ENCODE measurements around the gene LAIR1. TPM values are rescaled to one million over a fixed set of nuclear protein-coding genes. Genes with fewer than 3 reads are reported as not detected.
A peak's percentile ranks its signal among the peaks of the same experiment; 100 is the strongest.

LAIR1 gene, protein sequence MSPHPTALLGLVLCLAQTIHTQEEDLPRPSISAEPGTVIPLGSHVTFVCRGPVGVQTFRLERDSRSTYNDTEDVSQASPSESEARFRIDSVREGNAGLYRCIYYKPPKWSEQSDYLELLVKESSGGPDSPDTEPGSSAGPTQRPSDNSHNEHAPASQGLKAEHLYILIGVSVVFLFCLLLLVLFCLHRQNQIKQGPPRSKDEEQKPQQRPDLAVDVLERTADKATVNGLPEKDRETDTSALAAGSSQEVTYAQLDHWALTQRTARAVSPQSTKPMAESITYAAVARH
- 1 to 10 TPM; 4.7 to 6.1 (median 5.5) TPM for total RNA-seq

DNA sequence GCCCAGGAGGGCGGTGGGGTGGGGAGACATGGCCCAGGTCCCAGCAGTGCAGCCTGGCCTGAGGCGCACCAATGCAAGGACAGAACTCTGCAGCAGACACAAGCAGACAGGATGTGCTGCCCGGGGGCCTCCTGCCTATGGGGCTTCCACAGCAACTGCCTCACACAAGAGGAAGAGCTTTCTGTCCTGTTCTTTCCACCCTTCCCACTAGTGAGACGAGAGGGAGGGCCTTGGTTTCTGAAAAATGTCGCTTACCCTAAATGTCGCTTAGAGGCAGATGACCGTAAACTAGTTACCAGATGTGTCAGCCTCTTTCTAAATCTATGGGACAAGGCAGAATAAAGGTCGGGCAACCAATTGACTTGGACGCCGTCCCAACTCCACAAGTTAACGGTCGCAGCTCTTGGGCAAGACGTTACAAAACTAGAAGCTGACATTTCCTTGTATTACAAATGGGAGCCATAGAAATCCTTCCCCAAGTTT lies at the start of gene LAIR1:
LAIR1 (minus strand) TSS at position 157 of the 483 bp plus-strand sequence; CDS start at position 30, 127 bp downstream.
- Mint-ChIP-seq H3K27me3 (ENCODE audit: low read depth) (no peaks in the 10 kb centered on the region), H3K4me3 (peak within 1 kb of the TSS; percentile 90), H3K9me3 (no peaks in the 10 kb centered on the region), H3K36me3 (ENCODE audit: insufficient read depth) (no peaks in the 10 kb centered on the region), H3K4me1 (ENCODE audit: low read depth) (peaks cover 78% of the 10 kb centered on the region)
- peak; percentile 40 for DNase-seq
- ATAC-seq, result peak; percentile 77 to 86

DNA sequence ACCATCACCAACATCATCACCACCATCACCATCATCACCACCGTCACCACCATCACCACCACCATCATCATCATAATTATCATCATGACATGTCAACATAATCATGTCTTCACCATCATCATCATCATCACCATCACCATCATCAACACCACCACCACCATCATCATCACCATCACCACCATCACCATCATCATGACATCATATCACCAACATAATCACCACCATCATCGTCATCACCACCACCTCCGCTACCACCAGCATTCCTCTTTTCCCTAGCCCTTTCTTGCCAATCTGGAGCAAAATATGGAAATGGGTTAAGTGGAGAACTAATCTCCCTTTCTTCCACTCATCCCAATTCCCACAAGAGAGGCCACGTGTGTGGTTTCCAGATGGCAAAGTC lies 49.4 kb upstream of the LAIR1 start:
- Mint-ChIP-seq H3K4me1 (ENCODE audit: low read depth) (peaks cover 22% of the 10 kb centered on the region), H3K9me3 (no peaks in the 10 kb centered on the region), H3K36me3 (ENCODE audit: insufficient read depth) (no peaks in the 10 kb centered on the region), H3K27me3 (ENCODE audit: low read depth) (peaks cover 40% of the 10 kb centered on the region), H3K4me3 (no peak overlapping the region)
- ATAC-seq (no peak), DNase-seq (no peak)

DNA sequence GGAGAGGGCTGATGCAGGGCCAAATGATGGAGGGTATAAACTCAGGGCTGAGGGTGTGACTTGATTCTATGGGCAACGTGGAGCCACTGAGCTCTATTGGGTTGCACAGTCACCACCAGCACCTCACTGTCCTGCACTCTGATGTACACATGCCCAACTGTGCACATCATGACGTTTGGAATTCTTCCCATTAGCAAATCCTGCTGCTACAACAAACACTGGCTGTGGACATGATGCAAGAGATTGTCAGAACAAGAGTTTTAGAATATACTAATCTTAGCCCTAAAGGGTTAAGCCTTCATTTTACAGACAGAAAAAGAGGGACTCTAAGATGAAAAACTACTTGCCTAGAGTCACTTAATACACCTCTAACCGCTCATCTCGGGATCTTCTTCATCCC lies 48.1 kb upstream of the LAIR1 start:
- H3K4me1 Mint-ChIP-seq (ENCODE audit: low read depth), result peaks cover 16% of the 10 kb centered on the region
- ATAC-seq, result no peak
- DNase-seq, result no peak
- no peaks in the 10 kb centered on the region for H3K9me3 Mint-ChIP-seq
- peaks cover 34% of the 10 kb centered on the region for H3K27me3 Mint-ChIP-seq (ENCODE audit: low read depth)
- no peak overlapping the region for H3K4me3 Mint-ChIP-seq
- no peaks in the 10 kb centered on the region for H3K36me3 Mint-ChIP-seq (ENCODE audit: insufficient read depth)

DNA sequence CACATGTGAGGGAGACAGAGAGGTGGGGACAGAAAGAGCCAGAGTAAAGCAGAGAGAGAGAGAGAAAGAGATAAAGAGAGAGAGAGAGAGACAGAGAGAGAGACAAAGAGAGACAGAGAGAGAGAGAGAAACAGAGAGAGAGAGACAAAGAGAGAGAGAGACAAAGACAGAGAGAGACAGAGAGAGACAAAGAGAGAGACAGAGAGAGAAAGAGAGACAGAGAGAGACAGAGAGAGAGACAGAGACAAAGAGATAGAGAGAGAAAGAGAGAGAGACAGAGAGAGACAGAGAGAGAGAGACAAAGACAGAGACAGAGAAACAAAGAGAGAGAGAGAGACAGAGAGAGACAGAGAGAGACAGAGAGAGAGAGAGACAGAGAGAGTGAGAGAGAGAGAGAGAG lies 46.3 kb upstream of the LAIR1 start:
- H3K27me3 Mint-ChIP-seq (ENCODE audit: low read depth), result peaks cover 23% of the 10 kb centered on the region
- peaks cover 7% of the 10 kb centered on the region for H3K4me1 Mint-ChIP-seq (ENCODE audit: low read depth)
- no peak for ATAC-seq
- no peak overlapping the region for H3K4me3 Mint-ChIP-seq
- H3K36me3 Mint-ChIP-seq (ENCODE audit: insufficient read depth), result no peaks in the 10 kb centered on the region
- H3K9me3 Mint-ChIP-seq, result no peaks in the 10 kb centered on the region
- no peak for DNase-seq

DNA sequence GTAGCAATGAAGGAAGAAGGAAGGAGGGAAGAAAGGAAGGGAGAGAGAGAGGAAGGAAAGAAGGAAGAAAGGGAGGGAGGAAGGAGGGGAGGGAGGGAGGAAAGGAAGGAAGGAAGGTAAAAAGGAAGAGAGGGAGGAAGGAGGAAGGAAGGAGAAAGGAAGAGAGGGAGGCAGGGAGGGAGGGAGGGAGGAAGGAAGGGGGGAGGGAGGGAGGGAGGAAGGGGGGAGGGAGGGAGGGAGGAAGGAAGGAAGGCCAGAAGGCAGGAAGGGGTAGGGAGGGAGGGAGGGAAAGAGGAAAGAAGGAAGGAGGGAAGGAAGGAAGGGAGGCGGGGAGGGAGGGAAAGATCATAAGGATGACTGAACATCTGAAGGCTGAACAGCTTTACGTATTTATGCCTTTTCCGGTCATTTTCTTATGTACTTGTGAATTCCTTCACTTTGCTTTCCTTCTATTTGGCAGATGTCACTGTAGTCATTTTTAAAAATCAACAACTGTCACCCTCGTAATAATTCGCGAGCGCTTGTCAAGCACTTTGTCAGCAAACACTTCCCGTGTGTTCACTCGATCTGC lies 43.8 kb upstream of the LAIR1 start:
- Mint-ChIP-seq H3K4me1 (ENCODE audit: low read depth) (no peaks in the 10 kb centered on the region), H3K9me3 (no peaks in the 10 kb centered on the region), H3K36me3 (ENCODE audit: insufficient read depth) (no peaks in the 10 kb centered on the region), H3K27me3 (ENCODE audit: low read depth) (peaks cover 6% of the 10 kb centered on the region), H3K4me3 (no peak overlapping the region)
- ATAC-seq (no peak), DNase-seq (no peak)

DNA sequence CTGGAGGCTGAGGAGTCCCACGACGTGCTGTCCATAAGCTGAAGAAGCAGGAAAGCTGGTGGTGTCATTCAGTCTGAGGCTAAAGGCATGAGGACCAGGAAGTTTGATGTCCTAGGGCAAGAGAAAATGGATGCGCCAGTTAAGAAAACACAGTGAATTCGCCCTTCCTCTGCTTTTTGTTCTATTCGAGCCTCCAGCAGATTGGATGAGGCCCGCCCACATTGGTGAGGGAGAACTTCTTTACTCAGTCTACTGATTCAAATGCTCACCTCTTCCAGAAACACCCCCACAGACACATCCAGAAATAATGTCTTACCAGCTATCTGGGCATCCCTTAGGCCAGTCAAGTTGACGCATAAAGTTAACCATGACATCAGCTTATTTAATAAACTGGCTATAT lies 43.0 kb upstream of the LAIR1 start:
- Mint-ChIP-seq H3K4me1 (ENCODE audit: low read depth) (no peaks in the 10 kb centered on the region), H3K4me3 (no peak overlapping the region), H3K36me3 (ENCODE audit: insufficient read depth) (no peaks in the 10 kb centered on the region), H3K9me3 (no peaks in the 10 kb centered on the region), H3K27me3 (ENCODE audit: low read depth) (peaks cover 4% of the 10 kb centered on the region)
- no peak for DNase-seq
- no peak for ATAC-seq

DNA sequence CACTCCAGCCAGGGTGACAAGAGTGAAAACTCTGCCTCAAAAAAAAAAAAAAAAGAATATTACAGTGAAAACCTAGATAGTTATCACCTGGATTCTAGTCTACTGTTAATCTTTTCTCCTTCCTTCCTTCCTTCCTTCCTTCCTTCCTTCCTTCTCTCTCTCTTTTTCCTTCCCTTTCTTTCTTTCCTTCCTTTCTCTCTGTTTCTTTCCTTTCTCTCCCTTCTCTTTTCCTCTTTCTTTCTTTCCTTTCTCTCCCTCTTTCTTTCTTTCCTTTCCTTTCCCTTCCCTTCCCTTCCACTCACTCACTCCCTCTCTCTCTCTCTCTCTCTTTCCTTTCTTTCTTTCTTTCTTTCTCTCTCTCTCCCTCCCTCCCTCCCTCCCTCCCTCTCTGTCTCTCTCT lies 40.9 kb upstream of the LAIR1 start:
- Mint-ChIP-seq H3K4me1 (ENCODE audit: low read depth) (no peaks in the 10 kb centered on the region), H3K4me3 (no peak overlapping the region), H3K36me3 (ENCODE audit: insufficient read depth) (no peaks in the 10 kb centered on the region), H3K9me3 (no peaks in the 10 kb centered on the region), H3K27me3 (ENCODE audit: low read depth) (peaks cover 2% of the 10 kb centered on the region)
- ATAC-seq, result no peak
- no peak for DNase-seq

DNA sequence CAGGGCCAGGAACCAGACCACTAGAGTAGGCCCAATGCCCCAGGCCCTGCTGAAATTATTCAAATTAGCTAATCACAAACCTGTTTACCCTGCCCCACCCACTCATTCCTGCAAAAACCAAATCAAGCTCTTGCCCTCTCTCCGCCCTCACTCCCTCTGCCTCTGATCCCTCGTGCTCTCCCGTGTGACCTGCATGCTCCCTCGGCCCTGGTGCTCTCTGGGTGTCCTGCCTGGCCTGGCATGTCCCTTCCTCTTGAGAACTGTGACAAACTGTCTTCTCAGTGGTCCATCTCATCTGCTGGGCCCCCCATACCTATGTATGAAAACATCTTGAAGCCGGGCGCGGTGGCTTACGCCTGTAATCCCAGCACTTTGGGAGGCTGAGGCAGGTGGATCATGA lies 38.3 kb upstream of the LAIR1 start:
- DNase-seq (no peak), ATAC-seq (no peak)
- H3K4me1 Mint-ChIP-seq (ENCODE audit: low read depth), result no peaks in the 10 kb centered on the region
- no peak overlapping the region for H3K4me3 Mint-ChIP-seq
- H3K9me3 Mint-ChIP-seq, result no peaks in the 10 kb centered on the region
- H3K36me3 Mint-ChIP-seq (ENCODE audit: insufficient read depth), result no peaks in the 10 kb centered on the region
- peaks cover 2% of the 10 kb centered on the region for H3K27me3 Mint-ChIP-seq (ENCODE audit: low read depth)

DNA sequence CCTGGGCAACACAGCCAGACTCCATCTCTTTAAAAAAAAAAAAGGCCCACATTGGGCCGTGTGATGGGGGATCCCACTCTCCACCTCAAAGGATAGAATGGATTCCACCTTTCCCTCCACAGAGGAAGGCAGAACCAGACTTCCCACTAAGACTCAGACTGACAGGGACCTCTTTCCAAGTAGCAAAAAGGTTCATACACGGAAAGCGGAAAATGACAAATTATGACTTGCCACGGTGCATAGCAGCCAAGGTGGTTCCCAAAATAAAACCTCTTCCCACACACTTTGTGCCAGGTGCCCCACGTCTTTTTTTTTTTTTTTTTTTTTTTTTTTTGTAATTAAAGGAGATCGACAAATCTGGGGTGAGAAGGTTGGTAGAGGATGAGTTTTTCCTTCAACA lies 36.2 kb upstream of the LAIR1 start:
- Mint-ChIP-seq H3K4me1 (ENCODE audit: low read depth) (no peaks in the 10 kb centered on the region), H3K27me3 (ENCODE audit: low read depth) (peaks cover 4% of the 10 kb centered on the region), H3K36me3 (ENCODE audit: insufficient read depth) (no peaks in the 10 kb centered on the region), H3K4me3 (no peak overlapping the region), H3K9me3 (no peaks in the 10 kb centered on the region)
- no peak for ATAC-seq
- DNase-seq, result no peak

DNA sequence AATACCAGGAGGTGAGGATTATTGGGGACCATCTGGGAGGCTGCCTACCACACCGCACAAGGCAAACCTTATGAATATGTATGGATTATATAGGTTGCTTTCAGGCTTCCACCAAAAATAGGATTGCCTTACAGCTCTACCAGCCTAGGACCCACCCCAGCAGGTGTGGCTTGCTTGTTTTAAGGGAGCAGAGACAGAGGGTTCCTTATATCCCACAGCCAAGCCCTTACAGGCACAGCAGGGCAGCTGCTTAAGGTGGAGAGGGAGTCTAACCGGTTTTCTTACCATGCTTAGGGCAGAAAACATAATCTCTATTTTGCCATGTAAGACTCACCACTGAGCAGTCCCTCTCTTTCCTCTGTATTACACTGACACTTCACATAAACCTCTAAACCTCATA lies 34.5 kb upstream of the LAIR1 start:
- DNase-seq, result no peak
- no peaks in the 10 kb centered on the region for H3K4me1 Mint-ChIP-seq (ENCODE audit: low read depth)
- H3K36me3 Mint-ChIP-seq (ENCODE audit: insufficient read depth), result no peaks in the 10 kb centered on the region
- no peaks in the 10 kb centered on the region for H3K9me3 Mint-ChIP-seq
- no peak for ATAC-seq
- peaks cover 6% of the 10 kb centered on the region for H3K27me3 Mint-ChIP-seq (ENCODE audit: low read depth)
- H3K4me3 Mint-ChIP-seq, result no peak overlapping the region

DNA sequence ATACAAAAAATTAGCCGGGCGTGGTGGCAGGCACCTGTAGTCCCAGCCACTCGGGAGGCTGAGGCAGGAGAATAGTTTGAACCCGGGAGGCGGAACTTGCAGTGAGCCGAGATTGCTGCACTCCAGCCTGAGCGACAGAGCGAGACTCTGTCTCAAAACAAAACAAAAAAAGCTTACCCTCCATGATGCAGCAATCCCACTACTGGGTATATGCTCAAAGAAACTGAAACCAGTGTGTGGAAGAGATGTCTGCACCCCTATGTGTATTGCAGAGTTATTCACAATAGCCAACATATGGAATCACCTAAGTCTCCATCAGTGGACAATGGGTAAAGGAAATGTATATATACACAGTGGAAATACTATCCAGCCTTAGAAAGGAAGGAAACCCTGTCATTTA lies 31.0 kb upstream of the LAIR1 start:
- Mint-ChIP-seq H3K36me3 (ENCODE audit: insufficient read depth) (no peaks in the 10 kb centered on the region), H3K27me3 (ENCODE audit: low read depth) (peaks cover 5% of the 10 kb centered on the region), H3K9me3 (no peaks in the 10 kb centered on the region), H3K4me3 (no peak overlapping the region), H3K4me1 (ENCODE audit: low read depth) (peaks cover 6% of the 10 kb centered on the region)
- ATAC-seq (no peak), DNase-seq (no peak)

DNA sequence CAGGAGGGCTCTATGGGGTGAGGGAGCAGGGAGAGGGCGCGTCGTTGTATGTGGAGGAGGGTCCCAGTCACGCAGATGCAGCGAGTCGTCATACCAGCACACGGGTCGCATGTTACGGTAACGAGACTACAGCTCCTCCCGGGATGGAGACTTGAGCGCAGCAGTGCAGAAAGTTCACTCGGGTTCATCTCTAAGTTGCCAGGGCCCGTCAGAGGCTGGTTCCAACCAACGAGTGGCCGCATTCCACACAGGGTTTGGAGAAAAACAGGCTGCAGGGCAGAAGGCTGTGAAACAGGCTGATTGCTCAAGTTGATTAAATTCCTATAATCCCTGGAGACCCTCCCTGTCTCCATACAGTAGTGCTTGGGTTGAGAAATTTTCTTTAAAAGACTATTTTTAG lies 28.6 kb upstream of the LAIR1 start:
- DNase-seq (no peak), ATAC-seq (no peak)
- no peaks in the 10 kb centered on the region for H3K9me3 Mint-ChIP-seq
- H3K36me3 Mint-ChIP-seq (ENCODE audit: insufficient read depth), result no peaks in the 10 kb centered on the region
- peaks cover 5% of the 10 kb centered on the region for H3K27me3 Mint-ChIP-seq (ENCODE audit: low read depth)
- no peak overlapping the region for H3K4me3 Mint-ChIP-seq
- H3K4me1 Mint-ChIP-seq (ENCODE audit: low read depth), result peaks cover 28% of the 10 kb centered on the region

DNA sequence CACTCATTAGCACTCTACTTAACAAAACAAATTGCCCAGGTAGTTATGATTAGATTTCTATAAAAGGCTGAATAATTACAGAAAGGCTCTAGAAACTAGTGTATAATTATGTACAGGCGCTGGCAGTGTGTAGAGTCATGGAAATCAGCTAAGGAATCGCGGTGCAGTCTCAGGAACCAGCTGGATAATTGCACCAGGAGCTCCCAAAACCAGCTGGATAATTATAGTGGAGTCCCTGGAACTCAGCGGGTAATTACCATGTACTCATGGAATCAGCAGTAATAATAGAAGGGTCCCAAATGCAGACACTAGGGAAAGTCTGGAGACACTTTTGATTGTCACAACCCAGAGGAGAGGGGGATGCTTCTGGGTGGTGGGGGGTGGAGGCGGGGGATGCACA lies 27.4 kb upstream of the LAIR1 start:
- H3K27me3 Mint-ChIP-seq (ENCODE audit: low read depth), result peaks cover 5% of the 10 kb centered on the region
- H3K36me3 Mint-ChIP-seq (ENCODE audit: insufficient read depth), result no peaks in the 10 kb centered on the region
- DNase-seq, result no peak
- no peaks in the 10 kb centered on the region for H3K9me3 Mint-ChIP-seq
- peaks cover 38% of the 10 kb centered on the region for H3K4me1 Mint-ChIP-seq (ENCODE audit: low read depth)
- no peak overlapping the region for H3K4me3 Mint-ChIP-seq
- ATAC-seq, result no peak

DNA sequence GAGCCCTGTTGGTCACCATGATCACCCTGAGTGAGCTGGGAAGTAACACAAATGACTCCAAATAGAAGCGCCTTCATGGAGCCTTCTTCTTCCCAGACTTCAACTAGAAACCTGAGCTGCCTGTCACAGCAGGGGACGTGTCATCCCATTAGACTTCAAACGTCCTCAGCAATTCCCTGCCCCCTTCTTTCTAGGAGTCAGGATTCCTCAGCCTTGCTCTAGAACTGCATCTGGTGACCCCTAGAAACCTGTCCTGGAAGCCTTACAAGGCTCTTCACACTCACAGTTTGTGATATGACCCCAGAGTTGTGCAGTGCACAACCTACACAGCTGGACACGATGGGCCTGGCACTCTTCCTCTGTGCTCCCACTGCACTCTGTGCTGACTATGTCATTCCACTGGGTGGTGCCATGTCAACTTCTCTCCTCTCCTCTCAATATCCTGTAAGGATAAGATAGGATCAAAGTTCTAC lies 26.9 kb upstream of the LAIR1 start:
- Mint-ChIP-seq H3K9me3 (no peaks in the 10 kb centered on the region), H3K4me1 (ENCODE audit: low read depth) (peaks cover 38% of the 10 kb centered on the region), H3K4me3 (no peak overlapping the region), H3K27me3 (ENCODE audit: low read depth) (peaks cover 4% of the 10 kb centered on the region), H3K36me3 (ENCODE audit: insufficient read depth) (no peaks in the 10 kb centered on the region)
- ATAC-seq (no peak), DNase-seq (no peak)

DNA sequence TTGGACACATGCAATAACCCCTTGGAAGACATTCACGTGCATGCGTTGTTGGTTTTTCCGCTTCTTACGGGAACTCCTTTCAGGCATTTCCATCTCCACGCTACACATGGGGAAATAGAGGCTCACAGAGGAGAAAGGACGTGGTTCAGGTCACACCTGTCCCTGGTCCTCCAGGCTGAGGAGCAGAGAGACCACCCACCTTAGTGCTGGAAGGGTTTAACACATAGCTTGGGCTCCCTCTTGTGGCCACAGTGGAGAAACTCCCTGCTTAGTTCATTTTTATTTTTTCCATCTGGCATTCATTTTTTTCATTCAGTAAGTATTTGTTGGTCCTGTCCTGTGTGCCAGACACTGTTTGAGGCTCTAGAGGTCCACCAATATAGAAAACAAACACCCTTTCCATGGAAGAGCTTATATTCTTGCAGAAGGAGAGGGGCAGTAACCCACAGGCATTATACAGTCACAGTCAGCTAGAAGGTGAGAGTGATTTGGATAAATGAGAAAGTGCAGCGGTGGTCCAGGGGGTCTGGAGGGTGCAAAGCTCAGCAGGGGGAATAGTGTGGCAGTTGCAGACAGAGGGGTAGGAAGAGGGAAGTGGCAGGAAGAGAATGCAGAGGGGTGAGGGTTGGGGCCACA lies 26.3 kb upstream of the LAIR1 start:
- ATAC-seq (peak in 1 of 2 donors; percentile 29), DNase-seq (peak; percentile 68)
- Mint-ChIP-seq H3K27me3 (ENCODE audit: low read depth) (peaks cover 2% of the 10 kb centered on the region), H3K4me3 (no peak overlapping the region), H3K9me3 (no peaks in the 10 kb centered on the region), H3K4me1 (ENCODE audit: low read depth) (peaks cover 38% of the 10 kb centered on the region), H3K36me3 (ENCODE audit: insufficient read depth) (no peaks in the 10 kb centered on the region)

All from activated T-cell treated with anti-CD3 and anti-CD28 coated beads, Interleukin-2, amount 50 U/mL, for 4 hours (primary cell).